HEK293 (cell line): ENCODE data around the gene SIM2.

Source experiments
- CTCF ChIP-seq: fragments of 450-650 bp; formaldehyde crosslinking; IDR thresholded peaks from 2 replicates; pipeline ENCODE4 v1.5.1; 2016; ENCODE audit warnings: missing biosample characterization, missing genetic modification characterization
- KLF7 ChIP-seq: fragments of 450-650 bp; formaldehyde crosslinking; IDR thresholded peaks from 2 replicates; pipeline ENCODE4 v1.5.1; 2016; ENCODE audit warnings: missing biosample characterization, missing genetic modification characterization, borderline replicate concordance
- KLF9 ChIP-seq: fragments of 450-650 bp; formaldehyde crosslinking; IDR thresholded peaks from 2 replicates; pipeline ENCODE4 v1.5.1; 2016; ENCODE audit warnings: missing biosample characterization, missing genetic modification characterization, low read depth
- PRDM2 ChIP-seq: fragments of 450-650 bp; formaldehyde crosslinking; IDR thresholded peaks from 2 replicates; pipeline ENCODE4 v1.5.1; 2016; ENCODE audit warnings: missing biosample characterization, missing genetic modification characterization, borderline replicate concordance
- SP2 ChIP-seq: fragments of 450-650 bp; formaldehyde crosslinking; IDR thresholded peaks from 2 replicates; pipeline ENCODE4 v1.5.1; 2016; ENCODE audit warnings: missing biosample characterization, missing genetic modification characterization
- YY1 ChIP-seq: fragments of 450-650 bp; formaldehyde crosslinking; IDR thresholded peaks from 2 replicates; pipeline ENCODE4 v1.5.1; 2018; ENCODE audit warnings: missing biosample characterization, missing genetic modification characterization
- YY2 ChIP-seq: fragments of 450-650 bp; formaldehyde crosslinking; IDR thresholded peaks from 2 replicates; pipeline ENCODE4 v1.5.1; 2016; ENCODE audit warnings: missing biosample characterization, missing genetic modification characterization
- ZNF292 ChIP-seq: fragments of 450-650 bp; formaldehyde crosslinking; IDR thresholded peaks from 2 replicates; pipeline ENCODE4 v1.5.1; 2016; ENCODE audit warnings: low read depth, missing biosample characterization, missing genetic modification characterization, borderline replicate concordance
- ZNF423 ChIP-seq: fragments of 450-650 bp; formaldehyde crosslinking; IDR thresholded peaks from 2 replicates; pipeline ENCODE4 v1.5.1; 2016; ENCODE audit warnings: missing biosample characterization, missing genetic modification characterization
- ZNF449 ChIP-seq: fragments of 450-650 bp; formaldehyde crosslinking; IDR thresholded peaks from 2 replicates; pipeline ENCODE4 v1.5.1; 2017; ENCODE audit warnings: missing biosample characterization, mild to moderate bottlenecking, missing genetic modification characterization, moderate library complexity
- ZNF658 ChIP-seq: fragments of 450-650 bp; formaldehyde crosslinking; IDR thresholded peaks from 2 replicates; pipeline ENCODE4; 2016; ENCODE audit warnings: missing biosample characterization, missing genetic modification characterization
- ZNF660 ChIP-seq: fragments of 450-650 bp; IDR thresholded peaks from 2 replicates; pipeline ENCODE4 v1.5.1; 2018; ENCODE audit warnings: missing biosample characterization, mild to moderate bottlenecking, missing genetic modification characterization
- ZNF747 ChIP-seq: fragments of 450-650 bp; formaldehyde crosslinking; IDR thresholded peaks from 2 replicates; pipeline ENCODE4 v1.5.1; 2016; ENCODE audit warnings: missing biosample characterization, missing genetic modification characterization

GRCh38 chr21:36716836-36717235, 17.9 kb downstream of the SIM2 start:
- TF ChIP-seq CTCF (no peak), YY2 (no peak), PRDM2 (tag by site-specific recombination) (no peak), ZNF449 (tag by site-specific recombination) (no peak), KLF9 (tag by site-specific recombination) (no peak), ZNF292 (tag by site-specific recombination) (no peak), SP2 (tag by site-specific recombination) (no peak), YY1 (no peak), ZNF747 (no peak), KLF7 (tag by site-specific recombination) (no peak), ZNF658 (no peak), ZNF660 (tag by site-specific recombination) (no peak), ZNF423 (tag by site-specific recombination) (no peak)
